Gastrocnemius medialis (tissue), 4 donors: ENCODE data around the gene TAX1BP3.

Experiments
- POLR2A ChIP-seq, 2 donors: fragments of 450-650 bp; IDR thresholded peaks; one replicate each; pipeline ENCODE4 v1.6.1; 2017; ENCODE audit warnings: antibody characterized with exemption in 2 of 2, mild to moderate bottlenecking in 2 of 2, moderate library complexity in 2 of 2
- TF ChIP-seq, protein P1 (sequence below), 5 experiments: fragments of 450-650 bp in 3 of 5; fragments of 200-600 bp in 2 of 5; sonication (generic) in 2 of 5; IDR thresholded peaks in 4 of 5; conservative IDR thresholded peaks in 1 of 5; 1 replicate in 4 of 5; 2 replicates in 1 of 5; pipeline ENCODE4 v1.5.1; 2016 to 2019; ENCODE audit warnings: antibody characterized with exemption in 5 of 5, mild to moderate bottlenecking in 3 of 5, moderate library complexity in 3 of 5

- TF ChIP-seq, protein P1, sequence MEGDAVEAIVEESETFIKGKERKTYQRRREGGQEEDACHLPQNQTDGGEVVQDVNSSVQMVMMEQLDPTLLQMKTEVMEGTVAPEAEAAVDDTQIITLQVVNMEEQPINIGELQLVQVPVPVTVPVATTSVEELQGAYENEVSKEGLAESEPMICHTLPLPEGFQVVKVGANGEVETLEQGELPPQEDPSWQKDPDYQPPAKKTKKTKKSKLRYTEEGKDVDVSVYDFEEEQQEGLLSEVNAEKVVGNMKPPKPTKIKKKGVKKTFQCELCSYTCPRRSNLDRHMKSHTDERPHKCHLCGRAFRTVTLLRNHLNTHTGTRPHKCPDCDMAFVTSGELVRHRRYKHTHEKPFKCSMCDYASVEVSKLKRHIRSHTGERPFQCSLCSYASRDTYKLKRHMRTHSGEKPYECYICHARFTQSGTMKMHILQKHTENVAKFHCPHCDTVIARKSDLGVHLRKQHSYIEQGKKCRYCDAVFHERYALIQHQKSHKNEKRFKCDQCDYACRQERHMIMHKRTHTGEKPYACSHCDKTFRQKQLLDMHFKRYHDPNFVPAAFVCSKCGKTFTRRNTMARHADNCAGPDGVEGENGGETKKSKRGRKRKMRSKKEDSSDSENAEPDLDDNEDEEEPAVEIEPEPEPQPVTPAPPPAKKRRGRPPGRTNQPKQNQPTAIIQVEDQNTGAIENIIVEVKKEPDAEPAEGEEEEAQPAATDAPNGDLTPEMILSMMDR (IDR thresholded peaks at IDR 0.05 in 4 of 5, conservative IDR thresholded peaks at IDR 0.05 in 1 of 5): no peak
- TF ChIP-seq POLR2A (IDR thresholded peaks at IDR 0.05): no peak
Measured at GRCh38 chr17:3627769-3628167, 40.6 kb downstream of the TAX1BP3 start.
